SU-DHL-6 (cell line): ENCODE data around the gene DUSP9.

Experiments
- H2AFZ ChIP-seq: fragments of 200-600 bp; sonication (generic); 2 replicates; pipeline ENCODE4 v1.6.1; 2014; ENCODE audit warnings: low read depth, mild to moderate bottlenecking, moderate library complexity, mixed read lengths, antibody characterized with exemption, low read length; ENCODE audit not compliant: severe bottlenecking
- H3F3A ChIP-seq: fragments of 200-600 bp; shearing (Covaris generic); 2 replicates; pipeline ENCODE4 v1.6.0; 2016; ENCODE audit warnings: antibody characterized with exemption, mild to moderate bottlenecking; ENCODE audit not compliant: insufficient read depth
- H3K27ac ChIP-seq: fragments of 200-600 bp; sonication (generic); 2 replicates; pipeline ENCODE4 v1.5.1; 2016; ENCODE audit warnings: low read depth, mild to moderate bottlenecking, low read length, moderate library complexity, mixed read lengths
- H3K27me3 ChIP-seq: fragments of 200-600 bp; sonication (generic), shearing (Covaris generic); 2 replicates; pipeline ENCODE4 v1.6.0; 2014; ENCODE audit warnings: mild to moderate bottlenecking, low read length
- H3K36me3 ChIP-seq: fragments of 200-600 bp; sonication (generic); 2 replicates; pipeline ENCODE4 v1.6.1; 2014; ENCODE audit warnings: mild to moderate bottlenecking, low read length, mixed read lengths
- H3K4me2 ChIP-seq: fragments of 300-600, 200-600 bp; shearing (Covaris generic), sonication (generic); 2 replicates; pipeline ENCODE4 v1.6.0; 2014; ENCODE audit warnings: low read length, low read depth, mild to moderate bottlenecking; ENCODE audit not compliant: poor library complexity, severe bottlenecking
- H3K4me3 ChIP-seq: fragments of 200-600 bp; sonication (generic); 2 replicates; pipeline ENCODE4 v1.5.1; 2014; ENCODE audit warnings: antibody characterized with exemption, low read length, mild to moderate bottlenecking, mixed read lengths; ENCODE audit not compliant: insufficient read depth, poor library complexity, severe bottlenecking
- H3K79me2 ChIP-seq: fragments of 200-600 bp; sonication (generic); 2 replicates; pipeline ENCODE4 v1.6.1; 2014; ENCODE audit warnings: mild to moderate bottlenecking, low read length, moderate library complexity; ENCODE audit not compliant: insufficient read depth
- H3K9ac ChIP-seq: fragments of 200-600 bp; sonication (generic); 2 replicates; pipeline ENCODE4 v1.7.0; 2014; ENCODE audit warnings: mild to moderate bottlenecking, low read length
- H3K9me2 ChIP-seq: fragments of 200-600 bp; sonication (generic); replicated peaks from 2 replicates; pipeline ENCODE4 v1.6.1; 2014; ENCODE audit warnings: low read length; ENCODE audit not compliant: insufficient read depth
- H3K9me3 ChIP-seq: fragments of 200-600 bp; sonication (generic); 2 replicates; pipeline ENCODE4 v1.6.1; 2014; ENCODE audit warnings: low read length, mixed read lengths; ENCODE audit not compliant: insufficient read depth
- H4K20me1 ChIP-seq: fragments of 200-600 bp; sonication (generic); 2 replicates; pipeline ENCODE4 v1.6.1; 2014; ENCODE audit warnings: low read depth, mild to moderate bottlenecking, antibody characterized with exemption, low read length, moderate library complexity, mixed read lengths
- CTCF ChIP-seq: fragments of 200-600 bp; sonication (generic); IDR thresholded peaks from one replicate; pipeline ENCODE4 v1.5.1; 2017; ENCODE audit warnings: antibody characterized with exemption, mild to moderate bottlenecking, low read length, moderate library complexity; ENCODE audit not compliant: insufficient read depth, poor library complexity, severe bottlenecking
- EZH2phosphoT487 ChIP-seq: fragments of 200-600 bp; sonication (generic), shearing (Covaris generic); conservative IDR thresholded peaks from 2 replicates; pipeline ENCODE4 v1.6.1; 2018; ENCODE audit warnings: mild to moderate bottlenecking, antibody characterized with exemption, low read length, moderate library complexity, mixed read lengths

DUSP9 gene

GRCh38 chrX:153687121-153688039 lies 40.4 kb downstream of the DUSP9 start, which contains the start of gene SLC6A8:
SLC6A8 (plus strand) TSS chrX:153687926; CDS start chrX:153688575, 649 bp downstream.
- no peak within 1 kb of the TSS for H3K4me3 ChIP-seq
- no peak within 1 kb of the TSS for H2AFZ ChIP-seq
- no peaks in the 10 kb centered on the region for H3K9me3 ChIP-seq
- H3K27ac ChIP-seq, result no peak within 1 kb of the TSS
- H3F3A ChIP-seq, result no peaks in the 10 kb centered on the region
- H4K20me1 ChIP-seq, result no peaks in the 10 kb centered on the region
- H3K36me3 ChIP-seq, result no peaks in the 10 kb centered on the region
- H3K79me2 ChIP-seq, result no peaks in the 10 kb centered on the region
- H3K27me3 ChIP-seq, result no peaks in the 10 kb centered on the region
- H3K9ac ChIP-seq, result no peak within 1 kb of the TSS
- TF ChIP-seq CTCF, result no peak
- H3K9me2 ChIP-seq, result no peaks in the 10 kb centered on the region
- H3K4me2 ChIP-seq, result no peak within 1 kb of the TSS

DNA sequence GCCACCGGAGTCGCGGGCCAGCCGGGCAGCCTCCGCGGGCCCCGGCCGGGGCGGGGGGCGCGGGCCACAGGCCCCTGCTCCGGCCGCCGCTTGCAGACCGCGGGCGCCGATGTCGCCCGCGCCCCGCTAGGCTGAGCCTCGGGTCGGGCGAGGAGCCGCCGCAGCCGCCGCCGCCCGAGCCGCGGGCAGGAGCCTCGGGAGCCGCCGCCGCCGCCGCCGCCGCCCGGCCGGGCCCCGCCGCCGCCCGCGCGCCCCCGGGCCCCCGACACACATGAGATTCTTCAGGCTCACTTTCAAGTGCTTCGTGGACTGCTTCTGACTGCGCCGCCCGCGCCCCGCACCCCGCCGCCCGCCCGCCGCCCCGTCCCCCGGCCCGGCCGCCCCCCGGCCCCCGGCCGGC lies 41.1 kb downstream of the DUSP9 start:
- no peak overlapping the region for H3K4me2 ChIP-seq
- TF ChIP-seq CTCF (no peak), EZH2phosphoT487 (no peak)
- H3K4me3 ChIP-seq, result no peak overlapping the region
- no peaks in the 10 kb centered on the region for H3K27me3 ChIP-seq
- no peaks in the 10 kb centered on the region for H3K9me3 ChIP-seq
- no peak overlapping the region for H2AFZ ChIP-seq
- H3K9ac ChIP-seq, result no peak overlapping the region
- no peaks in the 10 kb centered on the region for H3K36me3 ChIP-seq
- no peaks in the 10 kb centered on the region for H3K9me2 ChIP-seq
- H3F3A ChIP-seq, result no peaks in the 10 kb centered on the region
- H3K27ac ChIP-seq, result no peak overlapping the region
- no peaks in the 10 kb centered on the region for H3K79me2 ChIP-seq
- no peaks in the 10 kb centered on the region for H4K20me1 ChIP-seq

GRCh38 chrX:153688506-153688905 lies 41.5 kb downstream of the DUSP9 start:
- H3K4me2 ChIP-seq, result no peak overlapping the region
- H3K4me3 ChIP-seq, result no peak overlapping the region
- no peak overlapping the region for H3K9ac ChIP-seq
- H3F3A ChIP-seq, result no peaks in the 10 kb centered on the region
- H3K79me2 ChIP-seq, result no peaks in the 10 kb centered on the region
- no peaks in the 10 kb centered on the region for H3K9me2 ChIP-seq
- TF ChIP-seq CTCF (no peak), EZH2phosphoT487 (no peak)
- H2AFZ ChIP-seq, result no peak overlapping the region
- H3K9me3 ChIP-seq, result no peaks in the 10 kb centered on the region
- H3K36me3 ChIP-seq, result no peaks in the 10 kb centered on the region
- H3K27ac ChIP-seq, result no peak overlapping the region
- H4K20me1 ChIP-seq, result no peaks in the 10 kb centered on the region
- no peaks in the 10 kb centered on the region for H3K27me3 ChIP-seq
